G401 (cell line): ENCODE measurements around the gene AIRE. TPM values are rescaled to one million over a fixed set of nuclear protein-coding genes. Genes with fewer than 3 reads are reported as not detected.
"Not testable (repeated sequence)": the region's sequence is repeated elsewhere in the genome, so short reads cannot be mapped to it uniquely, and the experiment has no call there.

Experiments
- DNase-seq: peaks from one replicate; pipeline ENCODE4 v3.0.0-alpha.2; 2015; ENCODE audit warnings: low spot score
- in situ Hi-C: cut with HindIII; loops from 2 replicates; pipeline ENCODE4 v1.10.0; 2016; ENCODE audit warnings: low sequenced_read_pairs, mixed read lengths
- total RNA-seq: library from RNA; depleted of rRNA; stranded (reverse); fragments of >200 nt; shearing (Covaris generic); gene quantifications from 2 replicates; pipeline ENCODE4 v1.2.3, GENCODE V29; 2014; rRNA removed

The AIRE gene
- total RNA-seq, result 0.86 and 1.7 TPM in 2 replicates

- in situ Hi-C loops, result no loop called here
- DNase-seq, result no peak
Measured at GRCh38 chr21:44285138-44285992, at the start of gene AIRE. TSS of gene AIRE (plus strand) at chr21:44285876. CDS start at chr21:44286007, 131 bp downstream.

- in situ Hi-C loops, DNase-seq: not testable (repeated sequence)
Measured at GRCh38 chr21:44240353-44240752, 45.3 kb upstream of the AIRE start.

GRCh38 chr21:44240842-44241241, 44.8 kb upstream of the AIRE start, which contains the start of gene ICOSLG:
TSS of gene ICOSLG (minus strand) at chr21:44240943. CDS start at chr21:44240817, 126 bp downstream.
- DNase-seq, in situ Hi-C loops: not testable (repeated sequence)

GRCh38 chr21:44241281-44241680, 44.4 kb upstream of the AIRE start:
- DNase-seq, in situ Hi-C loops: not testable (repeated sequence)

GRCh38 chr21:44243980-44244379, 41.7 kb upstream of the AIRE start:
- DNase-seq, in situ Hi-C loops: not testable (repeated sequence)

- DNase-seq, result not testable (repeated sequence)
Measured at GRCh38 chr21:44247904-44248303, 37.8 kb upstream of the AIRE start.

GRCh38 chr21:44249204-44250037, 36.3 kb upstream of the AIRE start:
- not testable (repeated sequence) for DNase-seq

More at GRCh38 chr21:44247904-44248303, 37.8 kb upstream of the AIRE start:
- in situ Hi-C loops, result not testable (repeated sequence)

GRCh38 chr21:44253832-44254710, 31.6 kb upstream of the AIRE start:
- DNase-seq, result no peak
- in situ Hi-C loops, result no loop called here

More at GRCh38 chr21:44249204-44250037, 36.3 kb upstream of the AIRE start:
- in situ Hi-C loops, result not testable (repeated sequence)

GRCh38 chr21:44255511-44255981, 30.1 kb upstream of the AIRE start:
- in situ Hi-C loops, result no loop called here
- no peak for DNase-seq

GRCh38 chr21:44258056-44258725, 27.5 kb upstream of the AIRE start:
- no peak for DNase-seq
- in situ Hi-C loops, result no loop called here

- no peak for DNase-seq
- in situ Hi-C loops, result no loop called here
Measured at GRCh38 chr21:44259082-44259705, 26.5 kb upstream of the AIRE start.

- in situ Hi-C loops, result no loop called here
- DNase-seq, result no peak
Measured at GRCh38 chr21:44260066-44260465, 25.6 kb upstream of the AIRE start.

- no peak for DNase-seq
- in situ Hi-C loops, result no loop called here
Measured at GRCh38 chr21:44260791-44261631, 24.7 kb upstream of the AIRE start.

- DNase-seq, result no peak
- in situ Hi-C loops, result no loop called here
Measured at GRCh38 chr21:44261675-44262295, 23.9 kb upstream of the AIRE start, which contains the start of gene DNMT3L. TSS of gene DNMT3L (minus strand) at chr21:44261897. CDS start at chr21:44261259, 638 bp downstream.

- no peak for DNase-seq
- in situ Hi-C loops, result no loop called here
Measured at GRCh38 chr21:44262338-44263056, 23.2 kb upstream of the AIRE start.
